CD4-positive, alpha-beta T cell treated with Interleukin-6 for 4 hours (primary cell): Measurements from ENCODE around the gene WDR89.
"Not testable (repeated sequence)": the region's sequence is repeated elsewhere in the genome, so short reads cannot be mapped to it uniquely, and the experiment has no call there.

Experiments used
- DNase-seq: peaks from one replicate; pipeline ENCODE4 v3.0.0-alpha.2; 2020; ENCODE audit warnings: mixed read lengths

Gene WDR89

GRCh38 chr14:63594455-63595372, 47.0 kb downstream of the WDR89 start:
- DNase-seq, result no peak

GRCh38 chr14:63583046-63583445, 58.6 kb downstream of the WDR89 start:
- not testable (repeated sequence) for DNase-seq

GRCh38 chr14:63581491-63581890, 60.2 kb downstream of the WDR89 start:
- no peak for DNase-seq

- DNase-seq, result no peak
Measured at GRCh38 chr14:63578300-63578699, 63.4 kb downstream of the WDR89 start.

- DNase-seq, result no peak
Measured at GRCh38 chr14:63573581-63573980, 68.1 kb downstream of the WDR89 start.

GRCh38 chr14:63565448-63565847, 76.2 kb downstream of the WDR89 start:
- DNase-seq, result no peak

- DNase-seq, result no peak
Measured at GRCh38 chr14:63564318-63564717, 77.4 kb downstream of the WDR89 start.

- no peak for DNase-seq
Measured at GRCh38 chr14:63563370-63564026, 78.2 kb downstream of the WDR89 start.

- DNase-seq, result no peak
Measured at GRCh38 chr14:63562405-63562804, 79.3 kb downstream of the WDR89 start.

GRCh38 chr14:63555572-63555971, 86.1 kb downstream of the WDR89 start:
- no peak for DNase-seq

- DNase-seq, result no peak
Measured at GRCh38 chr14:63551332-63551731, 90.3 kb downstream of the WDR89 start.

GRCh38 chr14:63547798-63548335, 93.8 kb downstream of the WDR89 start:
- DNase-seq, result no peak
